C4-2B (cell line): ENCODE results near the gene EIF4B.
A peak's percentile ranks its signal among the peaks of the same experiment; 100 is the strongest.

Experiments
- ZFX ChIP-seq: fragments of 450-650 bp; IDR thresholded peaks from 2 replicates; pipeline ENCODE4 v1.6.1; 2017
- TF ChIP-seq, protein P1 (sequence below): fragments of 450-650 bp; conservative IDR thresholded peaks from 2 replicates; pipeline ENCODE4 v1.5.1; 2017; ENCODE audit warnings: mild to moderate bottlenecking

- TF ChIP-seq, protein P1, sequence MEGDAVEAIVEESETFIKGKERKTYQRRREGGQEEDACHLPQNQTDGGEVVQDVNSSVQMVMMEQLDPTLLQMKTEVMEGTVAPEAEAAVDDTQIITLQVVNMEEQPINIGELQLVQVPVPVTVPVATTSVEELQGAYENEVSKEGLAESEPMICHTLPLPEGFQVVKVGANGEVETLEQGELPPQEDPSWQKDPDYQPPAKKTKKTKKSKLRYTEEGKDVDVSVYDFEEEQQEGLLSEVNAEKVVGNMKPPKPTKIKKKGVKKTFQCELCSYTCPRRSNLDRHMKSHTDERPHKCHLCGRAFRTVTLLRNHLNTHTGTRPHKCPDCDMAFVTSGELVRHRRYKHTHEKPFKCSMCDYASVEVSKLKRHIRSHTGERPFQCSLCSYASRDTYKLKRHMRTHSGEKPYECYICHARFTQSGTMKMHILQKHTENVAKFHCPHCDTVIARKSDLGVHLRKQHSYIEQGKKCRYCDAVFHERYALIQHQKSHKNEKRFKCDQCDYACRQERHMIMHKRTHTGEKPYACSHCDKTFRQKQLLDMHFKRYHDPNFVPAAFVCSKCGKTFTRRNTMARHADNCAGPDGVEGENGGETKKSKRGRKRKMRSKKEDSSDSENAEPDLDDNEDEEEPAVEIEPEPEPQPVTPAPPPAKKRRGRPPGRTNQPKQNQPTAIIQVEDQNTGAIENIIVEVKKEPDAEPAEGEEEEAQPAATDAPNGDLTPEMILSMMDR: no peak
- peak; percentile 38; the same call in 1 of the 2 replicates for TF ChIP-seq ZFX
Measured at GRCh38 chr12:53079226-53080117, 73.2 kb downstream of the EIF4B start, which contains the start of gene SPRYD3.
